22Rv1 (cell line): ENCODE results near the gene P3H3.

ENCODE experiments used
- CTCF ChIP-seq: fragments of 450-650 bp; IDR thresholded peaks from 2 replicates; pipeline ENCODE4 v1.5.1; 2017; ENCODE audit warnings: mild to moderate bottlenecking
- ZFX ChIP-seq: fragments of 450-650 bp; IDR thresholded peaks from 2 replicates; pipeline ENCODE4 v1.6.1; 2017; ENCODE audit warnings: antibody characterized with exemption, borderline replicate concordance

- TF ChIP-seq CTCF = no peak
- no peak for TF ChIP-seq ZFX
Observed at GRCh38 chr12:6861391-6861790, 33.2 kb downstream of the P3H3 start.
